GM21737 (cell line): ENCODE data around the gene CCL27.

Source experiments
- ATAC-seq: cut with Tn5 transposase; IDR thresholded peaks from one replicate; pipeline ENCODE4 v1.9.1; 2021; ENCODE audit warnings: mild to moderate bottlenecking, moderate library complexity; ENCODE audit not compliant: unreplicated experiment

Gene CCL27, protein sequence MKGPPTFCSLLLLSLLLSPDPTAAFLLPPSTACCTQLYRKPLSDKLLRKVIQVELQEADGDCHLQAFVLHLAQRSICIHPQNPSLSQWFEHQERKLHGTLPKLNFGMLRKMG

DNA sequence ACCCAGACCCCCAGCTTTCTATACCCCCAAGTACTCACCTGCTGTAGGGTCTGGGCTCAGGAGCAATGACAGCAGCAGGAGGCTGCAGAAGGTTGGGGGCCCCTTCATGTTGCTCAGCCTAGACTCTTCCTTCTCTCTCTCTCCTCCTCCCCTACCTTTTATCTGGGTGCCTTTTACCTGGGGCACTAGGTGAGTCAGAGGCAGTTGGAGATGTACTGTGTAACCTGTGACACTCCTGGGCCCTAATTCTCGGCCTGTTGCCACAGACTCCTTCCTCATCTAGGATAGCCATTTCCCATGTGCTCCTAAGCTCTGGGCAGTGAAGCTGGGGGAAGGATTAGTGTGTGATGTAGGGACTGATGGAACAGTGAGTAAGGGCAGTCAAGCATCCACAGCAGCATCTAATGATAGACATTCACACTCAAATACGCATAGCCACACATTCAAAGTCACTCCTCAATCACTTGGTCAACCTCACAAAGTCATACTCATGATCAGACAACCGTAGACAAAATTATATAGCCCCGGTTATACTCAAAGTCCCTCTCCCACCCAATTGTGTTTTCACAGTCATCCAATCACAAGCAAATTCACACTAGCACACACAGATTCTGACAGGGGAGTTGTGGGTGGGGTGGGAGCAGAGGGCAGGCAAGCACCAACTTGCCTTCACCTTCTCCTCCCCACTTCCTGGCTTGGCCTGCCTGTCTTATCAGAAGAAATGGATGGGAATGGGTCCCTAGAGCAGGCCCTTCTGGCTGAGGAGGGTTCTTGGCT lies at the start of gene CCL27:
CCL27 (minus strand) TSS at position 132 of the 777 bp plus-strand sequence; CDS start at position 108, 24 bp downstream.
- ATAC-seq, result no peak

DNA sequence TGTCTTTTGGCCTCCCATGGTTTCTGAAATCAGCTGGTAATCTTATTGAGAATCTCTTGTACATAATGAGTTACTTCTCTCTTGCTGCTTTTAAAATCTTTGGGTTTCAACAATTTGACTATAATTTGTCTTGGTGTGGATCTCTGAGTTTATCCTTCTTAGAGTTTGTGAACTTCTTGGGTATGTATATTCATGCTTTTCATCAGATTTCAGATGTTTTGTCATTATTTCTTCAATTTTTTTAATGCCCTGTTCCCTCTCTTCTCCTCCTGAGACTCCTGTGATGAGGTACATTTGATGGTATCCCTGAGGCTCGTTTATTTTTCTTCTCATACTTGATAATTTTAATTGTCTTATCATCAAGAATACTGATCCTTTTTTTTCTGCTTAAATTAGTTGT lies 49.7 kb upstream of the CCL27 start:
- ATAC-seq, result no peak

DNA sequence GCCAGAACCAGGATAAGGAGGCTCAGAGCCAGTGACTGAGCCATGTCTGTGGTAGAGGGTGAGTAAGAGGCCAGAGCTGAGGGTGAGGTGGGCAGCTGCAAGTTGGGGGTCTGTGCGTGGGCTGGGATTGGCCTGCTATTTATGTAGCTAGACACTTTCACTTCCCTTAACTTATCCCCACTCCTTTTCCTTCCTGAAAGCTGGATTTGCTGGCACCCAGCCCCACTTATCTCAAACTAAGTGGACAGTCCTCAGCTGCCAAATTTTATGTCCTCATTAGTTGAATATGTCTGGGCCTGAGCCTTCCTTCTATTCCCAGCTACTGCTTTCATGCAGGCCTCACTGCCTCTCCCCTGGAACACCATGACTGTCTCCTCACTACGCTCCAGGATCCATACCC lies 47.6 kb upstream of the CCL27 start, which contains the start of gene CCL21:
CCL21 (minus strand) TSS at position 114 of the 400 bp plus-strand sequence; CDS start at position 44, 70 bp downstream.
- no peak for ATAC-seq

DNA sequence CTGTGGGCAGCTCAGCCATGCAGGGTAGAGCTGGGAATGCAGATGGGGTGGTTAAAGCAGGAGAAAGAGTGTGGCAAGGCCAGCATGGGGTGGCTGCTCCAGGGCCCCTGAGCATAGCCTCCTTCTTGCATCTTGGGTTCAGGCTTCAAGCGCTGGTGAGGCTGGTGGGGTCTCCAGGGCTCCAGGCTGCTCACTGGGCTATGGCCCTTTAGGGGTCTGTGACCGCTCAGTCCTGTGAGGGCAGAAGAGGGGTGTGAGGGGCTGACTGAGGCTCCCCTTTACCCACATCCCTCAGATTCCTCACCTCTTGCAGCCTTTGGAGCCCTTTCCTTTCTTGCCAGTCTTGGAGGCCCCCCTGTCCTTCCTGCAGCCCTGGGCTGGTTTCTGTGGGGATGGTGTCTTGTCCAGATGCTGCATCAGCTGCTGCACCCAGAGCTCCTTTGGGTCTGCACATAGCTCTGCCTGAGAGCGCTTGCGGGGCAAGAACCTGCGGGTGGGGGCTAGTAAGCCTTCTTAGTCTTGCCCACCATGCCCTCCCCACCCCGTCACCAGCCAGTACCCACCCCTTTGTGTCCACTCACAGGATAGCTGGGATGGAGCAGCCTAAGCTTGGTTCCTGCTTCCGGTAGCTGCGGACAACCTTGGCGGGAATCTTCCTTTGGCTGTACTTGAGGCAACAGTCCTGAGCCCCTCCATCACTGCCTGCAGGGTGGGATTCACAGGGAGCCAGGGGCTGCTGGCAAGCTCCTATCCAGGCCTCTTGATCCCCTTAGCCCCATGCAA lies 46.9 kb upstream of the CCL27 start:
- no peak for ATAC-seq

DNA sequence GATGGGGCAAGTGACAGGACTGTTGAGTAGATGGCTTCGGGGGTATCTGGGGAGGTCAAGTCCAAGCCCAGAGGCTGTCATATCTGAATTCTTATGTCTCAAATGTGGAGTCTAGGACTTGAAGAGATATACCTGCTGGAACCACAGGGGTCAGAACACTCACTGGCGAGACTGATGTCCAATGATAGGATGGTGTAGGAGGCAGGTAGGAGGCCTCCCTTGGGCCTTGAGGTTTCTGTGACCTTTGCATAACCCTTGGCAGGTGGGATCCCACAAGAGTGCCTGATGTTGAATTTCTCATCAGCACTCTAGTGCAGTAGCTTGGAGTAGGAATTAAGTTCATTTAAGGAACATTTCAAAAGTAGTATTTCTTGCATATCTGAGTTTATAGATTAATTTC lies 44.7 kb upstream of the CCL27 start:
- ATAC-seq, result no peak

DNA sequence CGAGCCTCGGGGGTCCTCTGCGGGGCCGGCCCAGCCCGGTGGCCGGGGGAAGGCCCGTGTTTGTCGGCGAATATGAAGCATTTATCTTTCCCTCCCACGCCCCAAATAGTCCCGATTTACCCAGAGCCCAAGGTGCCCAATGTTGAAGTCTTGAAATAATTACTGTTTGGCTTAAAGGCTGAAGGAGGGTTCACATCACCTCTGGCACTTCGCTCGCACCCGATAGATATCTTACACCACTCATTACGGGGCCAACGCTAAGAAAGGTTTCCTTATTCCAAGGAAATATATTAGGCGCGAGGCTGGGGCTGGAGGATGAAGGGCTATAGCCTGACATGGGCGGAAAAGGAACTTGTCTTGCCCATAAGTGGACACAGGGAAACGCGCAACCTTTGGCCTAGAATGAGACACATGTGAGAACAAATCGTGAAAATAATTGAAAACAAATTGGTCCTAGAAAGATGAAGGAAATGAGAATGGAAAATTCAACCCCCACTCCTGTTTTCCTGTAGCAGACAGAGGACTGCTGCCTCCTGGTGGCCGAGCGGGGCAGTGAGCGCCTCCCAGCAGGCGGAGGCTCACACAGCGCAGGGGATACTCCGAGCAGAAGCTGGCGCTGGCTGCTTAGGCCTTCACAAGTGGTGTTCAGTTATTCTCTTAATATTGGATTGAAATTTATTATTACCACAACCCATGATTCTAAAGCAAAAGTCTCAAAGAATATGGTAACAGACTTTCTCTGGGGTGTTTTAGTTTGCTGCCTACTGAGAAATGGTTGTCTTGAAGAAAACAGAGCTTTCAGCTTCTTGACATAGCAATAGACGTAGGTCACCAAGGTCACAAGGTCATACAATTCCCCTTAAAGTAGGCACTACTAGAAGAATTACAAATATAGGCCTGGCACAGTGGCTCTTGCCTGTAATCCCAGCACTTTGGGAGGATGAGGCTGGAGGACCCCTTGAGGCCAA lies 39.6 kb upstream of the CCL27 start:
- peak; percentile 81 for ATAC-seq

DNA sequence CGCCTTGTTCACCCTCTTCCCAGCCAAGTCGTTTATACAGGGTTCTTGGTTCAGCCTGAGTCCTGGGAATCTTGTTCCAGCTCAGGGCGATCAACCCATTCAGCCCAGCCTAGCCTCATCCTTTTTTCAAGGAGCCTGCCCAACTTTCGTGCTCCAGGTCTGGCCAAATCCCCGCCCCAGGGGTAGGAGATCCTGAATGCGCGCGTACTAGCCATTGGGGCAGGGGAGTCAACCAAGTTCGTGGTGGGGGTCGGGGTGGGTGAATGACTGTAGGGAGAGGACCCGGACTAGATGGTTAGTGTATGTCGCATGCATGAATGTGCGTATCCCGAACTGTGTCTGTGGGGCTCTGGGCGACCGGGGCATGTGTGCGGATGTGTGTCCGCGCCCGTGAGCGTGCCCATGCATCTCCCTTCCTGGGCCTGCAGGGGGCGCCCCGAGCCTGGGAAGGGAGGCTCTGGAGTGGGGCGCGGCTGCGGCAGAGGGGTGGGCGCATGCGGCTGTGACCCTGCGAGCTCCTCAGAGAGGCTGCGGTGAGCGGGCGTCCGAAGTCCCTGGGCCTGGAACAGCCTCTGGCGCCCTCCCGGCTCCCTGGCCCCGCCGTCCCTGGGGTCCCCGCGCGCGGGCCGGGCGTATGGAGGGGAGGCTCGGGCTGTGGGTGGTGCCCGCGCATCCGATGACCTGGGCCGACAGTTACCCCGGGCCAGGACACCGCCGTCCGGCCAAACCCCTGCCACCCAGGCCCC lies 38.7 kb upstream of the CCL27 start:
- no peak for ATAC-seq

DNA sequence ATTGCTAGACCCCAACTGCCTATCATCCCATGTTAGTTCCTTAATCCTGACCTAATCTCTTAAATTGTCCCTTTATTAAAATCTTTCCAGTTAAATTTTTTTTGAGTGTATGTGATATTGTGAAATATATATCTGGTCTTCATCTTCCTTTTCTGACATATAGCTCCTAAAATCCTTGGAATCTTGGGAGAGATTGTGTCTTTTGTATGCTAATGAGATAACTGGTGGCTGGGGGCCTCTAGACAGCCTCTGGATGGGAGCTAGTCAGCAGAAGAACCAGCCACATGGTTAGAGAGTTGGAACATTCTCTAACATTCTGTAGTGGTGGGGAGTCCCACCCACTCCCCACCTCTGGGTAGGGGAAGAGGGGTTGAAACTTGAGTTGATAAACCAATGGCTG lies 32.4 kb upstream of the CCL27 start:
- no peak for ATAC-seq

DNA sequence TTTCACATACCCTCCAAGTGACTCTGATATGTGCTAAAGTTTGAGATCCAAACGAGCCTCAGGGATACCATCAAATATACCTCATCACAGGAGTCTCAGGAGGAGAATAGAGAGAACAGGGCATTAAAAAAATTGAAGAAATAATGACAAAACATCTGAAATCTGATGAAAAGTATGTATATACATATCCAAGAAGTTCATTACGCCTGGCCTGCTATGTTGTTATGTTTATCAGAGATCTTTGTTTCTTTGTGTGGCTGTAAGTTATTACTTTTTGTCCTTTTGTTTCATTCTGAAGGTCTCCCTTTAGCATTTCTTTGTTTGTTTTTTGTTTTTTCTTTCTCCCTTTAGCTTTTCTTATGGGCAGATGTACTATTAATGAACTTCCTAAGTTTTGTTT lies 31.1 kb upstream of the CCL27 start:
- no peak for ATAC-seq

DNA sequence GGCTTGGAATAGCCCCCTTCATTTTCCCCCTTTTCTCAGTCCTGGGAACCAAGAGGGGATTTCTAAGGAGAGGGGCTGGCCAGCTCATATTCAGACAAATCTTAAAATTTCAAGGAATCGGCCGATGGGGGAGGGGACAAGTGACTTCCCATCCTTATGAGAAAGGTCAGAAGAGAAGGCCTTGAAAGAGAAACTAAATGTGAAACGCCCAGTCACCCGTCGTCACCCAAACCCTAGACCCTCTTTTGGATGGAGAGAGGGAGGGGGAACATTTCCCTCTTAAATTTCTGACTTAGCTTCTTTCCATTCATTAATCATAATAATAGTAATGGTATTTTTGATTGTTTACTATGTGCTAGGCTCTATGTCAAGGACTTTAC lies 29.5 kb upstream of the CCL27 start:
- no peak for ATAC-seq

DNA sequence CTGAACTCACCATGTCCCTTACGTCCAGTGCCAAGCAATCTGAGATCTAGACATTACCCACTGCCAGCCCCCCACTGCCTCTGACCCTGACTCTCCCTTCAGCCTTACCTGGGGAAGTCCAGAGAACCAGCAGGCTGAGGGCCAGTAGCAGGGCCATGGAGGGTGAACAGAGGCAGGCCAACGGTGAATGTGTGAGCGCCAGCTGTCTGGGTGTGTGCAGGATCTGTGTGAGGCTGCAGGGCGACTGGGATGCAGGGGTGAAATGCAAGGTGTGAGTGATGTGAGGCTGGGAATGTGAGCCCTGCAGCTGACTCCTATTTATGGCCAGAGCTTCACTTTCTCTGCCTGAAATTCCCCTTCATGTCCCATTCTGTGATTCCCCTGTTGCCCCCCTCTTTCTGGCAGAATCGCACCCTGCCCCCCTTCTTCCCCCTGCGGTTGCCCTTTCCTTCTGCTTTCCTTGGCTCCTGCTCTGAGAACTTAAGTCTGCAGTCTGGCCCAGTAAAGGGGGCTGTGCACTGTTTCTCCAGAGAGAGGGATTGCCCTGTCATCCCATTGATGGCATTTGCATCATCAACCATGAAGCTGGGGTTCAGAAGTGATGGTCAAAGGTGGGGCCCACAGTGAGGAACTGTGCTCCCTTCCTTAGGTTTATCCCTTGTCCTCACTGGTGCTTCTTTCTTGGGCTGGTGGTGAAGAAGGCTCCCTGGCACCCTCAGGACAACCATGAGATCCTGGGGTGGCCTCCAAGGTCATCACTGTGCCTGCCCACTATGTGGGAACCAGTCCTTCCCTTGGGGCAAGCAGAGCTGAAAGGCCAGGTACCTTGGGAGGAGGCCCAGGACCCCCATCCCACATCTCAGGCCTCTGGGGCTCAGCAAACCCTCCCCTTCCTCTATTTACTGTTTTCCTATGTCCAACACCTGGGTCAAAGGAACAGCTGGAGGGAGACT lies 28.8 kb upstream of the CCL27 start, which contains the start of gene CCL19:
CCL19 (minus strand) TSS at position 294 of the 953 bp plus-strand sequence; CDS start at position 157, 137 bp downstream.
- ATAC-seq, result no peak

DNA sequence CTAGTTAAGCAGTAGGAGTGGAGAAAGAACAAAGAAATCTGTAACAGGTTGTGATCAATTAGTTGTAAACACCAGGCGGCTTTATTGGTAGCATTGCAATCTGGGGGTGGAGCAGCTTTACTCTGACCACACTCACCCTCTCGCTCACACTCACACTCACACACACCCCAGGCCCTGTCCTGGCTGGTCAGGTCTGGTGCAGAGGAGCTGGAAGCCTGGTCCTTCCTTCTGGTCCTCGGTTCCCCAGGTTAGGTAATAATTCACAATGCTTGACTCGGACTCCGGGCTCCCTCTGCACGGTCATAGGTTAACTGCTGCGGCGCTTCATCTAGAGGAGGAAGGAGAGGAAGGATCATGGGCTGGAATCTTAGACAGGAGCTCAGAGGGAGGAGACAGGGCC lies 27.1 kb upstream of the CCL27 start:
- no peak for ATAC-seq

DNA sequence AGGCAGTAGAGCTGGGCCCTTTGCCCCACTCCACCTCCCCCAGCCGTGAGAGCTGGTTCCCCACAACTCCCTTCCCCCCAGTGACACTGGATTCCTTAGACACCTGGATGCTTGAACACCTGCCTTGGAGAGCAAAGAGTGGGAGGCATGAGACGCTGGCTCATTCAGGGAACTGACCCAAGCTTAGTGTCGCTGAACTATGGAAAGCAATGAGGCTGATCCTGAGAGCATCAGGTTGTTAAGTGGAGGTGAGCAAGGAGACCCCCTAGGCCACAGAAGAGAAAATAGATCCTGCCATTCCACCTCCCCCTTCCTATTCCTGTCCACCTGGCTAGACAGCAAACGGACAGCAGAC lies 26.6 kb upstream of the CCL27 start:
- no peak for ATAC-seq

DNA sequence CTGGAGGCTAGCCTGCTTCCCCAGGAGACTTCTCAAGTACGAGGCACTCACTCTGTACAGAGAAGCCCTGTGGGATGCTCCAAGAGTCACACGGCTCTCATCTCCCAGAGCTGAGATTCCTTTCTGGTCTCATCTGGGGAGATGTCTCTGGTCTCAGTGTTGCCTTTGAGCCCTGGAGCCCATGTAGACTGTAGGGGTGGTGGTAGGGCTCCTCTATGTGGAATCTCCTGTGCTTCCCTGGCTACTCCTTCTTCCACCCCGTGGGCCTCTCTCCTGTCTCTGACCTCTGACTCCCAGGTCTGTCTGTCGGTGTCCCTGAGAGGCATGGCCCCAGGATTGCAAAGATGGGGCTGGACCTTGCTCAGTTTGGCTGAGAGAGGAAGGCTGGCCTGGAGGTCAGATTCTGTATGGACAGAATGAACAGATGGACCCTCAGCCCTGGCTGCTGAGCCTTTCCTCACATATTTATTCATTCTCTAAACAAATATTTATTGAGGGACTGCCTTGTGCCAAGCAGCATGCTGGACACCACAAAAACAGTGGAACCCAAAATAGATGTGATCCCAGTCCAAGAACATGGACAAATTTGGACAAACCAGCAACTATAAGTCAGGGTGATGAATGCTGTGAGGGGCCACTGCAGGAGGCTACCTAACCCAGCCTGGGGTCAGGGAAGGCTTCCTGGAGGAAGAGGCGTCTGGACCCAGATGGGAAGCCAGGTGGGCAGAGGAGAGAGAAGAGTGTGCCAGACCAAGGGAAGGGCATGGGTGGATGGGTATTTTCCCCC lies 26.1 kb upstream of the CCL27 start:
- no peak for ATAC-seq

DNA sequence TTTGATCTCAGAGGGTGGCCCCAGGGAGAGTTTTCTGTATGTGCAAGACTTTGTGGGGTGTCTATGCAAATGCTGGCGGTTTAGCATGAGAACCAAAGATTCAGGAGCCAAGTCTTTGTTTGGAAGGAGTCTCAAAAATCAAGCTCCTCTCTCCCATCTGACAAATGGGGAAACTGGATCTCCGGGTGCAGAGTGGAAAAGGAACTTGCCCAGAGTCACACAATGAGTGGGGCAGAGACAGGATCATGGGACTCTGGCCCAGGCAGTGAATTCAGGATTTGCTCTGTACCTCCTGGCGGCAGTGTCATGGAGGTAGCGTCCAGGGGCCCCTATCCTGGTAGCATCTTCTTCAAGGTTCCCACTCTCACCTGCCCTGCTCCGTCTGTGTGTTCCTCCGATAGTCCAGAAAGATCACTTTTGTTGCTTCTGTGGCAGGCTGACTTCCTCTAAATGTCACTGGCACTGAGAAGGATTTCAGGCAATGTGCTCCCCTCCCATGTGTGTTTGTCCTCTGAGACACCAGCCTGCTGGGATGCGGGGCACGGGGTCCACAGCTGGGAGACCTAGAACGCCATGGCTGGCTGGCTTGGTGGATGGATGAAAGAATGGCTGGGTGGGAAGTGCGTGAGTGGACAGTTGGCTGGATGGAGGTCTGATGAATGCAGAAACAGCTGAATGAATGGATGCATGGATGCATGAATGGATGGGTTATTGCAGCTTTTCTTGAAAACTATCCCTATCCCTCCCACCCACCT lies 25.0 kb upstream of the CCL27 start:
- ATAC-seq, result no peak

DNA sequence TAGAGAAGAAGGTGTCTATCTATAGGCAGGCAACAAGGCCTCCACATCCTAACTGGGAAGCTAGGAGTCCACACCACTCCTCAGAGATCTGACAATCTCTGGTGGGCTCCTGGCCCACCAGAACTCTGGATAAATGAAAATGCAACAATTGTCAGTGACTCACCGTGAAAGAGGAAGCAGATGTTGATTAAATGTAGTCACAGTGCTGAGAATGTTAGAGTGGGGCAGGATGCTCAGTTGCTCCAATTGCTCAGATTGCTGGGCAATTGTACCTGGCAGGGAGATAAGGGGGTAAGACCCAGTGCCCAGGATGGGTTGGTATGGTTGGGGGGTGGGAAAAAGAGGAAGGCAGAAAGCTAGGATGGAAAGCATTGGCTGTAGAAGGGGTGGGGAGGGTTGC lies 24.3 kb upstream of the CCL27 start:
- no peak for ATAC-seq

DNA sequence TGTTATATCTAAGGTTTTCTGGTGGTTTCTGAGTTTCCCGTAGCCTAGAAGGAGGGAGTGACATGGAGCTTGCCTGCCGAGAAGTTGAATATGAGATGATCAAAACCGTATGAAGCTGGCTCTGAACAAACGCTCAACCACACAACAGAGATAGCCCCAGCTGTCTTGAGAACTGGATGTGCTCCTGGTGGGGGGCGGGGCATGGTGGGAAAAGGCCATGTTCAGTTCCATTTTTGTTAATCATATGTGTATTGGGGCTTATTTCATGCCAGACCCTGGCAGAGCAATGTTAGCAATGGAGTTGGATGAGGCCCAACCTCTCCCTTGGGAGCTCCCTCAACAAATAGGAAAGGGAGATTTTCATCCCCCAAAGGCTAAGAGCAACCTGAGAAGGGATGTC lies 23.8 kb upstream of the CCL27 start:
- no peak for ATAC-seq
